ENCODE measurements around the gene ABR. TPM values are rescaled to one million over a fixed set of nuclear protein-coding genes. Genes with fewer than 3 reads are reported as not detected.
"Not testable (repeated sequence)": the region's sequence is repeated elsewhere in the genome, so short reads cannot be mapped to it uniquely, and the experiment has no call there.

Gene ABR
- total RNA-seq, 1 donor from 2014 or later, result 147 TPM

DNA sequence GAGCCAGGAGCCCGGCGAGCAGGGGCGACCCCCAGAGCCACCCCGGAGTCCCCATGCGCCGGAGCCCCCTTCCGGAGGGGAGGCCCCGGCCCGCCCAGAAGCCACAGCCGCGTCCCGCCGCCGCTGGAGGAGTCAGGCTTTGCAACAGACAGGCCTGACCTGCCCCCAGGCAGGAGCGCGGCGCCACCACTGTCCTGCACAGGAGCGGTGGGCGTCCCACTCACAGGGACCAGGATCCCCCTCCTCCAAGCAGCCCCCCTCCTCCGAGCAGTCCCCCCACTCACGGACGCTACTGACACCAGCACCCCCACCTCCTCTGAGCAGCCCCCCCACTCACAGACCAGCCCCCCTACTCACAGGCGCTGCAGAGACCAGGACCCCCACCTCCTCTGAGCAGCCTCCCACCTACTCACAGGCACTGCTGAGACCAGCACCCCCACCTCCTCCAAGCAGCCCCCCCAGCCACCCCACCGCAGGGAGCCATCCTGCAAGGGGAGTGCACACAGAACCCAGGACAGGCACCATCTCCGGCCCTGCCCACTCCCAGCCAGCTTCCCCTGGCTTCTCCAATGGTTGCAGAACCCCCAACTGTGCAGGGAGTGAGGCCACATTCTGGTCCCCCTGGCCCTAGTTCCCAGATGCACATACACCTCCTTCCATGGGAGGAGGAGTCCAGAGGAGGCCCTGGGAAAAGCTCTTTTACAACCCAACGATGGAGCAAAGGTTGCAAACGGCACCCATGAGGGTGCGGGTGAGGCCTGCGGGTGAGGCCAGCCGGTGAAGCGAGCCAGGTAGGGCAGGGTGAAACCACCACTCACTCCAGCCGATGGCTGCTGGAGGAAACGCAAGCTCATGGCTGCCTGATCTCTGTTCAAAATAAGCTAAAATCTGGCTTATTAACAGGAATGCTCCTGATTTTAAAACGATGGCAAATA is 69.9 kb downstream of the ABR start:
- peak; percentile 11 for ATAC-seq
- DNase-seq (ENCODE audit: missing footprints), result no peak
- intact Hi-C loops (cut with DNase I), result loop anchor here (5.0 kb wide), 1 partner anchor 108 kb away; no protein-coding TSS in a partner anchor

DNA sequence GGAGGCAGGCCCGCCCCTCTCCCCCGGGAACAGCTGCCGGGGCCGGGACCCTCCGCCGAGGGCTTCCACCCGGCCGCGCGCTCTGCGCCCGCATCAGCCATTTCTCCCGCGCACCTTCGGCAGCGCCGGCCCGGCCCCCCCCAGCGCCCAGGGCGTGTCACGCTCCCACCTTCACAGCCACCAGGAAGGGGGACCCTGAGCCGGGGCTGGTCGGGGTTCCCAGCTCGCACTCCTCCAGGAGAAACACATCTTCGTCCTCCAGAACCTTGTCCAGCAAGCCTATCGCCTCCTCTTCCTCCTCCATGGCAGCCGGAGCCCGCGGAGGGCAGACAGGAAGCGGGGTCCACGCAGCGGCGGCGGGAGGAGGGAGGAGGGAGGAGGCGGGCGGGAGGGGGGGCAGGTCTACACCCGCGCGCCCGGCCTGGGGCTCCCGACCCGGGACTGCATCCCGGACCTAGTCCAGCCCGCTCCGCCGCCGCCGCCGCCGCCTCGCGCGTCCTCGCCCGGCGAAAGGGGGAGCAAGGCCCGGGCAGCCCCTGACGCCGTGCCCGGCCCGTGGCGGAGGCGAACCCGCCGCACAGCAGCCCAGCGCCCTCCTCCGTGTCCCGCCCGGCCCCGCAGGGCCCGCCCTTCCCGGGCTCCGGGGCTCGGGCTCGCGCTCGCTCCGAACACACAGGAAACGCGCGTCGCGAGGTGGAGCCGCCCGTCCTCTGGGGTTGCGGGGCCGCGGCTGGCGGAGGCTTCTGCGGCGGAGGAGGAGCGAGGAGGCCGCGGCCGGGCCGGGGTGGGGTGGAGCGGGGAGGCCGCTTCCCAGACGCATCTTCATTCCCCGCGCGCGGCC is 70.8 kb downstream of the ABR start:
- peak; percentile 91 for DNase-seq (ENCODE audit: missing footprints)
- peak; percentile 44 for ATAC-seq
- intact Hi-C loops (cut with DNase I), result loop anchor here (5.0 kb wide), 1 partner anchor 107 kb away; no protein-coding TSS in a partner anchor

DNA sequence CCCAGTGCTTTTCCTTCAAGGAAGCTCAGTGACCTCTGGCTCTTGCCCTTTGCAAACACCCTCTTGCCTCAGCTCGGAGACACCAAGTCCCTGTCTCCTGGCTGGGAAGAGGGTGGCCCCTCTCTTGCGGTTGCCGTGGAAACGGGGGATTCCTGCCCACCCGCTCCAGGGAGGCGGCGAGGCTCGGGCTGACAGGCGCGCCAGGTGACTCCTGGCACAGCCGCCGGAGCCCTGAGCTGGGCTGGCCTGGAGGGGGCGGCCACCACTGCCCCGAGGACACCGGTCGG is 71.4 kb downstream of the ABR start:
- intact Hi-C loops (cut with DNase I), result loop anchor here (5.0 kb wide), 1 partner anchor 106 kb away; no protein-coding TSS in a partner anchor
- ATAC-seq (peak; percentile 4), DNase-seq (ENCODE audit: missing footprints) (no peak)

DNA sequence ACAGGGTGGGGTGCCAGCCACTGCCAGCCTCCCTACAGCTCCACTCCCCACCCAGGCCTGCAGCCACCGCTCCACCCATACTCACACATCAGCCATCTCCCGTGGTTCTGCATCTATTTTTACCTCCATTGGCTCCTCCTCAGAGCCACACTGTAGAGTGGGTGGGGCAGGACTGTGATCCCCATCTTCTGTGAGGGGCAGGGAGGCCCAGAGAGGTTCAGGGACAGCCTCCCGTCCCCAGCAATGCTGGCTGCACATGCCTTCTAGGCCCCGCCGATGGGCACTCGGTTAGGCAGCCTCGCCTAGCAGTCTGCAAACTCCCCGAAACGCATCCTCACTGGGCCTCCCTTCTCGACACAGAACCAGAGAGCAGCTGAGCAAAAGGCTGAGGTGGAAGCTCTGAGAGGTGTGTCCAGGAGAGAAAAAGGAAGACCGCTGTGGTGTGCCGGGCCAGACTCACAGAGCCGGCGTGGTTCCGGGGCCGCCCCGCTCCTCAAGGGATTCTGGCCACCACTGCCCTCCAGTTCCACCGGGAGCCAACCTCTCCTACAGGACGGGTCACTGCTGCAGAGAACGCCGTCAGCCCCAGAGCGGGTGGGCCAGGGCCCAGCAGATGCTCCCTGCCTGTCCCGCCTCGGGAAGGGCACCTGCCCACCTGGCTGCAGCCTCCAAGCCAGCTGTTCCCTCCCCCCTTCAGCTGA is 71.9 kb downstream of the ABR start:
- ATAC-seq, result peak; percentile 49
- intact Hi-C loops (cut with DNase I), result loop anchor here (5.0 kb wide), 1 partner anchor 106 kb away; no protein-coding TSS in a partner anchor
- DNase-seq (ENCODE audit: missing footprints), result no peak

DNA sequence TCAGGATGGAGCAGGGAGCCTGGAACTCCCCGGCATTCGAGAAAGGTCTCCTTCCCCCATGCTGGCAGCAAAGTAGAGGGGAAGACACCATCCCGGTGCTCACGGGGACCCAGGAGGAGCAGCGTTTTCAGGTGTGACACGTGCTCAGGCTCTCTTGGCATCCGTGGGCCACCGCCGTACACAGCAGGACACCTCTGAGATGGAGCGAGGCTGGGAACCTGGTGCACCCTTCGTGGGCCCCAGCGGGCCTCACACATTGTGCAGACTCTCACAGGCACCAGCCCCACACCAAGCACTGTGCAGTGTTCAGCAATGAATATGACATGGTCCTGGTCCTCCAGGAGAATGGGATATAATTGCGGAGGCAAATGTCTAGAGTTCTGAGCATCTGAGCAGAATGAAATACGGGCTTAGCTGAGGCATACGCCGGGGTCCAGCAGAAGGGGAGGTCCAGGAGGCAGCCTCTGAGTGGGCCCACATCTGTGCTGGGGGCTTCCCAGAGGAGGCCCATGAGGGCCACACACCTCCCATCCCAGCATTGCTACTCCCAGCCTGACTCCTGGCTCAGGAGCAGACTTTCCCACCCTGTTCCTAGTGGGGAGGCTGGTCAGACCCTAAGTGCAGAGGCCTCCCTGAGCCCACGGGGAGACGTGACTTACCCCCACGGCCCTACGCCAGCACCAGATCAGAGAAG is 72.6 kb downstream of the ABR start:
- intact Hi-C loops (cut with DNase I), result loop anchor here (5.0 kb wide), 1 partner anchor 105 kb away; no protein-coding TSS in a partner anchor
- DNase-seq (ENCODE audit: missing footprints) (no peak), ATAC-seq (no peak)

DNA sequence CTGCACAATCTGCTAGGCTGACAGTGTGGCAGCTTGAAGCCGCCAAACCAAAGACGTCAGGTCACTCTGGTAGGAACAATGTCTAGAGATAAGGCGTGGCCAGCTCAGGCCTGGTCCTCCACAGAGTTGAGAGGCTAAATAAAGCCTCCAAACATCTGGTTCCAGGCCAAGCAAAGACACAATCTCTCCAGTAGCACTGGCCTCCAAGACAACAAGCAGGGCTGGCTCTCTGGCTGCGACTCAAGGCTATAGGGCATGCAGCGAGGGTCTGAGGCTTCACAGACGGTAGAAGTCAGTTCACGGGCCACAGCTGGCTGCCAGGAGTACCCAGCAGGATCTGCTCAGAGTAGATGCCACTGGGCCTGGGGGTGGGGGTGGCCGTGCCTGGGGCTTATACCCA is 75.6 kb downstream of the ABR start:
- DNase-seq (ENCODE audit: missing footprints) (no peak), ATAC-seq (peak; percentile 69)
- intact Hi-C loops (cut with DNase I), result no loop called here

DNA sequence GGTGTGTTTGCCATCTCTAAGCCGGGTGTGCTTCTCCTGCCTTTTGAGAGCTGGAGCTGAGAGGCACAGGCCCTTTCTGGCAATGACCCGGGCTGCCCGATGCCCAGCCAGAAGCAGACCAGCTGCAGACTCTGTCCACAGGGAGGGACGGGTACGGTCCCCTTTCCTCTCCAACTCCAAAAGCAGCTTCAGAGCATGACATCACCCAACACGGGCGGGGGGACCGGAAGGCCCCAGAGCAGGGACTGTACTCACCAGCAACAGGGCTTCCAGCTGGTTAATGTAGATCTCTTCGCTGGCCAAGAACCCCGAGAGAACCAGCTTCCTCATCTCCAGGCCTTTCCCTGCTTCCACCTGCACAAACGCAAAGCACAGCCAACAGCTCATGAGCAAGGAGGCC is 79.4 kb downstream of the ABR start:
- no peak for DNase-seq (ENCODE audit: missing footprints)
- intact Hi-C loops (cut with DNase I), result no loop called here
- no peak for ATAC-seq

DNA sequence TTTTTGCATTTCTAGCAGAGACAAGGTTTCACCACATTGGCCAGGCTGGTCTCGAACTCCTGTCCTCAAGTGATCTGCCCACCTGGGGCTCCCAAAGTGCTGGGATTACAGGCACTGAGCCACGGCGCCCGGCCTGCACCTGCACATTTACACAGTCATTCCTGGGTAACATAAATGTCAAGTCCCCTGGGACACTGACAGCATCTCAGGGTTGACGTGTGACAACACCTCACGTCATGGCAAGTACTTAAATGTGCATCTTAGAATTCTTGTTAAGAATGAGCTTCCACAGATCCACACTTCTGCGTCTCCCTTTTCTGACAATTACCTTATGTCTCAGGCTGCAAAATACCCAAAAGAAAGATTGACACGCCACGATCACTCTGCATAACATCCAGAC is 80.5 kb downstream of the ABR start:
- intact Hi-C loops (cut with DNase I), result no loop called here
- DNase-seq (ENCODE audit: missing footprints), result no peak

DNA sequence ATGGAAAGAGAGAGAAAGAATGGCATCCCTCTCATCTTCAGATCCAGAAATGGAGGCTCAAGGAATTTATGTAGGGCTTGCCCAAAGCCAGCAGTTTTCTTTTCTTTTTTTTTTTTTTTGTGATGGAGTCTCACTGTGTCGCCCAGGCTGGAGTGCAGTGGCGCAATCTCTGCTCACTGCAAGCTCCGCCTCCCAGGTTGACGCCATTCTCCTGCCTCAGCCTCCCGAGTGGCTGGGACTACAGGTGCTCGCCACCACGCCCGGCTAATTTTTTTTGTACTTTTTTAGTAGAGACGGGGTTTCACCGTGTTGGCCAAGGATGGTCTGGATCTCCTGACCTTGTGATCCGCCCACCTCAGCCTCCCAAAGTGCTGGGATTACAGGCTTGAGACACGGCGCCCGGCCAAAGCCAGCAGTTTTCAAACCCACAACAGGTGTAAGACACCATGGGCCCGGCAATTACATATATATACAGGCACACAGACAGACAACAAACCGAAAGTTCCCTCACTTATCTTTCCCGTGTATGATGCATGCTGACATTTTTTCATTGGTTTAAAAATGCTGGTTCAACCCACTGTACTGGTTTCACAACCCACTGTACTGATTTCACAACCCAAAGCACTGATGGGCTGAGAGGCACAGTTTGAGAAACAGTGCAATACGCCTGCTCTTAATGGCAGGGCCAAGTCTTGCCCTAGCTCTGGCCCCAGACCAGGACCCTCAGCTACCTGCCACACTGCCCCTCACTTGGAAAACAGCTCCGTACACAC is 81.6 kb downstream of the ABR start:
- intact Hi-C loops (cut with DNase I); DNase-seq (ENCODE audit: missing footprints): not testable (repeated sequence)
- peak; percentile 30 for ATAC-seq

More for the DNA sequence above, 80.5 kb downstream of the ABR start:
- no peak for ATAC-seq

DNA sequence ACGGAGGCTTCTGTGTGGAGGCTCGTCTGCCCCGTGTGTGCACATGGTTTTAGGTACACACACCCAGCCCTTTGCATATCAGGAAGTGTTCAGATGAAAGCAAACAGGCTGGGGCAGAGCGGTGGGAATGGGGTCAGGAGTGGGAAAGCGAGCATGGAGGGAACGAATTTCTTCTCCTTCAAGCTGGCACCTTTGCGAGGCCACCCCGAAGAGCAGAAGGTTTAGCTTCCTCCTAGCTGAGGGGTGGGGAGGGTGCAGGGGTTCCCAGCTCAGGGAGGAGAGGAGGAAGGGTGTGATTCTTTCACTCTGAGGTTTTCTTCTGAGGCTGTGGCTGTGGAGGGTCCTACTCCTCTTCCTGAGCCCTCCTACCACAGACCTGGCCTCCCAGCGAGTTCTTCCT is 83.6 kb downstream of the ABR start:
- no peak for DNase-seq (ENCODE audit: missing footprints)
- no peak for ATAC-seq

DNA sequence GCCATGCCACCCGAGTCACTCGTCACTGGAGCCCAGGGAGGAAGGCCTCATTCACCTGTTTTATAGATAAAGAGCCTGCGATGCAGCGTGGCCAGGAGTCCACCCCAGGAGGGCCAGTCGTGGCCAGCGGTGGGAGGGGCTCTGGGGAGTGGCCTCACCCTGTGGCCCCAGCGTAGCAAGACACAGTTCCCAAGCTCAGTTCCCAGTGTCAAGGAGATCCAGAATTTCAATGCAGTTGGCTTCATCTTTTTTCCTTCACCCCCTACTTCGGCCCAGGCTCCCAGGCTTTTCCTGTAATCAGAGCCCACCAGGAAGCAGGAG is 84.0 kb downstream of the ABR start:
- intact Hi-C loops (cut with DNase I), result no loop called here
- ATAC-seq (no peak), DNase-seq (ENCODE audit: missing footprints) (no peak)

More for the DNA sequence above, 83.6 kb downstream of the ABR start:
- intact Hi-C loops (cut with DNase I), result no loop called here

DNA sequence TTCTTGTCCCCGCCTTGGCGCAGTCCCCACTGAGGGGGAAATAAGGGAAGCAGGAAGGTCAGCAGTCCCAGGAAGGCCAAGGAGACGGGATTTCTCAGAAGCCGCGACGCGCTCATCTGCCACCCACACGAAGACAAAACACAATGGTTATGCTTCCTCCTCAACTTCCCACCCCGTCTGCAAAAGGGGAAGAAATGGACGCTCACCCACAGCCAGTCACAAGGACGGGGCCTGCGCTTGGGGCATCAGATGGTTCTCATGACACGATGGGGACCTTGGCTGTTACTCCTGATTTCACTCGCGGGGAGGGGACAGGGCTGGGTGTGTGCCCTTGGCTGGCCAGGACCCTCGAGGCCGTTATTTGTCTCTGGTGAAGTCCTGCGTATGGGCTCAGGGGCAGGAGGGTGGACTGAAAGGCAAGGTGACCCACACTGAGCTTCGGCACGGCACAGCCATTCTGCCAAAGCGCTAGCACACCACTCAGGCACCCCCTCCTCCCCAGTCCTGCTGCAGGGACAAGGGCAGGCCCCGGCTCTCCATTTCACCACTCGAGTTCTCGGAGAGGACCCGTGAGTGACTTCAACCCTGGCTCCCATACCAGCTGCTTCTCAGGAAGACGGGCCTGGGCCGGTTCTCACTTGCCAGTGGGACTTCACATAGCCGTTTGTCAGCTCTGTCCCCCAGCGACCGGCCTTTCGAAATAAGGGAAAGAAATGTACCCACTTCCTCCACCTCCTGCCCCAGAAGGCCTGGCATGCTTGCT is 84.5 kb downstream of the ABR start:
- intact Hi-C loops (cut with DNase I), result no loop called here
- peak; percentile 80 for DNase-seq (ENCODE audit: missing footprints)

DNA sequence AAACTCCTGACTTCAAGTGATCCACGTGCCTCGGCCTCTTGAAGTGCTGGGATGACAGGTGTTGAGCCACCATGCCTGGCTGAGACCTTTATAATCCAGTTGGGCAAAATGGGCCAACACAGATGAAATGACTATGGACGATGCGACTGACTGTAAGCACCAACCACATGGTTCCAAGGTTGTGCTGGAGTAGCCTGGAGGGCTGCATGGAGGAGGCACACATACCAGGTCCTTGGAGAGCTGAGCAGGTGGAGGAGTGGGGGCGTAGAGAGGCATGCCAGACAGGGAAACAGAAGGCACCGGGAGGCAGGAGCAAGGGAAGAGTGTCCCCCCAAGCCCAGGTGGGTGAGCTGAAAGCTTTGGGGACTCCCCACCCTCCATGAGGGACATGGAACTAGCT is 85.2 kb downstream of the ABR start:
- DNase-seq (ENCODE audit: missing footprints) (no peak), ATAC-seq (no peak)
- intact Hi-C loops (cut with DNase I), result no loop called here

More for the DNA sequence above, 84.5 kb downstream of the ABR start:
- ATAC-seq, result peak; percentile 67

DNA sequence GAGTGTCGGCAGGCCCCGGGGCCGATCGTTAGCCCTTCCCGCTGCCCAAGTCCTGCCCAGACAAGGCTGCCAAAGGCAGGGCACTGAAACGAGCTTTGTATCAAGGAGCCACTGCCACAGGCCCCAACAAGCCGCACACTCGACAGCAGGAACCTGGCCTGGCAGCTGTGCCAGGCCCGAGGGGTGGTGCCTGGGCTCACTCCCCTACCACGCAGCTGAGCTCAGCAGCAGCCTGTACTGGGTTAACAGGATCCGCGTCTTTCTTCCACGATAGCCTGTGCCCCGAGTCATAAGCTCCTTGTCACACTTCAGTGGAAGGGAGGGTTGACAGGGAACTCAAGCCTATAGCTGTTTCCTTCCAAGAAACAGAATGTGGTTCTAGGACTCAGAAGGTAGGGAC is 87.9 kb downstream of the ABR start:
- intact Hi-C loops (cut with DNase I), result no loop called here
- DNase-seq (ENCODE audit: missing footprints) (no peak), ATAC-seq (no peak)

DNA sequence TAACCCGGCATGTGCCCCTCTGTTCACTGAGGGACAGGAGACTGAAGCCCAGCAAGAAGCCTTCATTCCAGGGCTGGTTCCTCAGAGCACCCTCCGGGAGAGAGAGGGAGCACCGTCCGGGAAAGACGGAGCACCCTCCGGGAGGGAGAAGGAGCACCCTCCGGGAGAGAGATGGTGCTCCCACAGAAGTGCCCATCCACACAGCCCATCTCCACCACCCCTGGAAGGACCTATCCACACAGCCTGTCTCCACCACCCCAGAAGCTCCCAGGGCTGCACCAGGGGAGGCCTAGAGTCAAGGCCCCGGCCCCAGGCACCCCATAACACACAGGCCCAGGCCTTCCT is 88.6 kb downstream of the ABR start:
- ATAC-seq (no peak), DNase-seq (ENCODE audit: missing footprints) (no peak)
- intact Hi-C loops (cut with DNase I), result no loop called here

DNA sequence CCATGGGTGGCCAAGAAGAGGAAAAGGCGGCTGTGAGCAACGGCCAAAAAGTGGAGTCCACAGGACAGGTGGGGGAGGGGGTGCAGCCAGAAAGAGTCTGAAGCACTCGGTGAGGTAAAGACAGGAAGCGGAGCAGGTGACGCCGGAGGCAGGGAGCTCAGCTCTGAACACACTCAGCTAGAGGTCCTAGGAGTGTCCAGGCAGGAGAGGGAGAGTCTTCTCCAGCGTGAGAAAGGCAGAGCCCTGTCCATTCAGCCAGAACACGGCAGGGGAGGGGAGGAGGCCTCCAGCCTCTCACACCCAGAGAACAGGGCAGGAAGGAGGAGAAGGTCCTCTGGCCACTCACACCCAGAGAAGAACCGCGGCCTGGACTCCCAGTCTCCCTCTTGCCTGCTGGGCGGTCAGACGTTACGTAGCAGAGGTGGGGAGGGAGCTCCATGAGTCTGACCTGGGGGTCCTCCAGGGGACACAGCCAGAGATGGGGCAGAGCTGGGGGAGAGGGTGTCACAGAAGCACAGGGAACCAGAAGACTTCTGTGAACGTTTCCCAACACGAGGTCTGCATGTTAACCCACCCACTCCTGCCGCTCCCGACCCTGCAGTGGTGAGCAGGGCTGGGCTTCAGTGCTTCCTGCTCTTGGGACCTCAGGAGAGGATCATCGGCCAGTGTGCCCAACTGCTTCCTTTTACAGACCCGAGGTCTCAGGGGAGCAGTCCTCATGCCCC is 89.2 kb downstream of the ABR start:
- no peak for DNase-seq (ENCODE audit: missing footprints)
- no peak for ATAC-seq
- intact Hi-C loops (cut with DNase I), result no loop called here

DNA sequence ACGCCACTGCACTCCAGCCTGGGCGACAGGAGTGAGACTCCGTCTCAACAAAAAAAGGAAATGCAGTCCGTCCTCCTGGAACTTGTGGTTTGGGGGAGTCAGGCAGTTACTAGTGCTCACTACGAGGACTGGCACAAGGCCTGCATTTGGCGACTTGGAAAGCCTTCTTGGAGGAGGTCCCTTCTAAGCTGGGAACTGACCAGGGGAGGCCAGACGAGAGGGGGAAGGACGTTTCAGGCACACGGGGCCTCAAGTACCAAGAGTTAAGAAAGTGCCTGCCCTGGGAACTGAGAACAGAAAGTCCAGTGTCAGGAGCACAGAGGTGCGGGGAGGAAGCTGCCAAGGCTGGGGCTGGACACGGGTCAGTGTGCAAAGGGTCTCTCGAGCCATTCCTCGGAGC is 89.9 kb downstream of the ABR start:
- no peak for DNase-seq (ENCODE audit: missing footprints)
- intact Hi-C loops (cut with DNase I), result no loop called here
- no peak for ATAC-seq
